Immature natural killer cell (primary cell): Measurements from ENCODE around the gene CHD9. TPM values are rescaled to one million over a fixed set of nuclear protein-coding genes. Genes with fewer than 3 reads are reported as not detected.
"Not testable (repeated sequence)": the region's sequence is repeated elsewhere in the genome, so short reads cannot be mapped to it uniquely, and the experiment has no call there.

Source experiments
- DNase-seq, 3 donors: peaks; one replicate each; pipeline ENCODE4 v3.0.0; 2022; ENCODE audit warnings: mixed read lengths in 1 of 3
- H3K27ac Mint-ChIP-seq, 6 donors: one replicate each; pipeline ENCODE4 v1.8.0; 2020; ENCODE audit warnings: mixed read lengths in 6 of 6, mild to moderate bottlenecking in 5 of 6, inconsistent platforms in 4 of 6, moderate library complexity in 3 of 6
- H3K27me3 Mint-ChIP-seq, 3 donors: one replicate each; pipeline ENCODE4 v1.8.0; 2020 to 2021; ENCODE audit warnings: low read depth in 3 of 3, mild to moderate bottlenecking in 3 of 3, mixed read lengths in 3 of 3, moderate library complexity in 3 of 3, inconsistent platforms in 1 of 3
- H3K36me3 Mint-ChIP-seq, 3 donors: one replicate each; pipeline ENCODE4 v1.8.0; 2020; ENCODE audit warnings: mixed read lengths in 3 of 3, inconsistent platforms in 2 of 3, mild to moderate bottlenecking in 2 of 3
- H3K4me1 Mint-ChIP-seq, 2 donors: one replicate each; pipeline ENCODE4 v1.8.0; 2020; ENCODE audit warnings: inconsistent platforms in 2 of 2, mild to moderate bottlenecking in 2 of 2, mixed read lengths in 2 of 2, moderate library complexity in 1 of 2
- H3K4me3 Mint-ChIP-seq, 5 donors: one replicate each; pipeline ENCODE4 v1.8.0; 2020; ENCODE audit warnings: mild to moderate bottlenecking in 5 of 5, mixed read lengths in 5 of 5, inconsistent platforms in 3 of 5, moderate library complexity in 3 of 5
- H3K9me3 Mint-ChIP-seq, 6 donors: one replicate each; pipeline ENCODE4 v1.8.0; 2020; ENCODE audit warnings: mild to moderate bottlenecking in 6 of 6, mixed read lengths in 6 of 6, inconsistent platforms in 4 of 6, moderate library complexity in 3 of 6
- polyA plus RNA-seq, 3 donors: library from polyadenylated mRNA; unstranded; fragments of 300-500 nt; fragmentation: Illumina TruSeq; gene quantifications; one replicate each; pipeline ENCODE4 v1.2.3, GENCODE V29; 2021

Gene CHD9
- polyA plus RNA-seq, 3 donors from 2014 or later, result 47.1 to 68.6 (median 48.5) TPM

GRCh38 chr16:53036711-53037110 is 18.1 kb upstream of the CHD9 start:
- H3K27me3 Mint-ChIP-seq, result peaks cover 6 to 13% (median 12%) of the 10 kb centered on the region in 3 donors
- not testable (repeated sequence) for H3K9me3 Mint-ChIP-seq, DNase-seq, H3K27ac Mint-ChIP-seq, H3K4me3 Mint-ChIP-seq, H3K4me1 Mint-ChIP-seq, H3K36me3 Mint-ChIP-seq

- Mint-ChIP-seq H3K27me3 (peaks cover 8 to 12% (median 10%) of the 10 kb centered on the region in 3 donors), H3K36me3 (peaks cover 0 to 5% (median 0%) of the 10 kb centered on the region in 3 donors)
Observed at GRCh38 chr16:53040788-53041187, 14.0 kb upstream of the CHD9 start.

DNA sequence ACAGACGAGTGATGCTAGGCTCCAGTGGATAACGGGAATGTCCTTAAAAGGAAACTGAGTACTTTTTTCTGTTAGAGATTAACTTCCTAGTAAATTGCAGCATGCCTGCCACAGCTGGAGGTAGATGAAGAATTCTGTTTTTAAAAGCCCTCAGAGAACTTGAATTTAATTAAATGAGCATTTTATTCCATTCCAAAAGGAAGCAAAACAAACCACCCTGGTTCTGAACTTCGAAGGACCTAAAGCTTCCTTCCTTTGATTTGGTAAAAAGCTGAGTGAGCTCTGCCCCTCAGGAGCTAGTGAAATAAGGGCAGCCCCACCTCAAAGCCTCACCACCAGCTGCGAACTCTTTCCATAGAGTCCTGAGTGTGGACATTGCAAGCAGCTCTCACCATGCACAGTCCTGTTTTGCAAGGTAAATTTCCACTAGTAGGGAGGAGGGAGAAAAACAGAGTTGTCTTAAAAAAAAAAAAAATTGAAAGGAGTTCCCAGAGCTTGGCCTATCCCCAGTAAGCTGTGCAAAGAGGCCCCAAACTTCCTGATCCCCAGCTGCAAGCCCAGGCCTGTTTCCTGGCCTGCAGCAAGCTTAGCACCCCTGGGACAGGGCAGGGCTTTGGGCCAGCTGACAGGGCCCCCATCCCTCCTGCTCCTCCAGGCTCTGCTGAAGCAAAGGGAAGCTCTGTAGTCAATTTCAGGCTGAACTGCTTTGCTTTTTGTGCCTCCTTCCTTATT is 13.3 kb upstream of the CHD9 start:
- Mint-ChIP-seq H3K27me3 (peaks cover 7 to 10% (median 8%) of the 10 kb centered on the region in 3 donors), H3K9me3 (no peaks in the 10 kb centered on the region)
- DNase-seq, result no peak

More at GRCh38 chr16:53040788-53041187, 14.0 kb upstream of the CHD9 start:
- Mint-ChIP-seq H3K9me3 (no peaks in the 10 kb centered on the region), H3K27ac (no peak overlapping the region), H3K4me1 (no peaks in the 10 kb centered on the region), H3K4me3 (no peak overlapping the region)
- DNase-seq, result no peak

GRCh38 chr16:53042235-53042701 is 12.5 kb upstream of the CHD9 start:
- peaks cover 7 to 9% (median 8%) of the 10 kb centered on the region in 3 donors for H3K27me3 Mint-ChIP-seq
- no peaks in the 10 kb centered on the region for H3K4me1 Mint-ChIP-seq
- peaks cover 0 to 5% (median 0%) of the 10 kb centered on the region in 3 donors for H3K36me3 Mint-ChIP-seq
- H3K4me3 Mint-ChIP-seq, result no peak overlapping the region
- no peaks in the 10 kb centered on the region for H3K9me3 Mint-ChIP-seq
- no peak overlapping the region for H3K27ac Mint-ChIP-seq
- DNase-seq, result no peak

More for the DNA sequence above, 13.3 kb upstream of the CHD9 start:
- Mint-ChIP-seq H3K4me3 (no peak overlapping the region), H3K36me3 (peaks cover 0 to 5% (median 0%) of the 10 kb centered on the region in 3 donors), H3K27ac (no peak overlapping the region), H3K4me1 (no peaks in the 10 kb centered on the region)

GRCh38 chr16:53043428-53043831 is 11.4 kb upstream of the CHD9 start:
- Mint-ChIP-seq H3K27me3 (peaks cover 7 to 8% (median 7%) of the 10 kb centered on the region in 3 donors), H3K27ac (no peak overlapping the region), H3K9me3 (no peaks in the 10 kb centered on the region), H3K4me3 (no peak overlapping the region), H3K36me3 (peaks cover 0 to 5% (median 0%) of the 10 kb centered on the region in 3 donors), H3K4me1 (no peaks in the 10 kb centered on the region)
- DNase-seq, result no peak

DNA sequence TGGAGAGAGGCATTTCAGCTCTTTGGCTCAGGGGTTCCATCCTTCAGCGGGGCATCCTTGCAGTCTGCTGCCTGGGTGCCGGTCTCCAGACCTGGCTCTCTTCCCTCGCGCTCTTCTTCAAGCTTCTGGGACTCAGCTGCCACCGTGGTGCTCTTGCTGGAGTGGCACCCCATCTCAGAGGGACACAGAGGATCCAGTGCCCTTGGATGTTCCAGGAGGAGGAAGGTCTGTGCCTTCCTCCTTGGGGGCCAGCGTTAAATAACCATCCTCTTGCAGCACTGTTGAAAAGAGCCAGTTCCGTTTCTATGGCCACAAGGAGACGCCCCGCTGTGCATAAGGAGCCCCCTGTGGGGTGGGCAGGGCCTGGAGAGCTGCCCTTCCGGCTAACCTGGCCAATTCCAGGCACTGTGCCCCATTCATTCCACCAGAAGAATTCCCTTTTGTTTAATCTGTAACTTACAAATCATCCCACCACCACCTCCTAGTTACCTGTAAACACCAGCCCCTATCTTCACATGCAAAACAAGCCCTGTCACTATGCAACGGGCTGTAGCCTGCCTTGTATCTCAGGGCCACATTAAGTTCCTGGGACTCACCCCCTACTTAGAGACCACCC is 10.7 kb upstream of the CHD9 start:
- H3K4me3 Mint-ChIP-seq, result no peak overlapping the region
- no peaks in the 10 kb centered on the region for H3K4me1 Mint-ChIP-seq
- DNase-seq, result no peak
- peaks cover 0 to 5% (median 0%) of the 10 kb centered on the region in 3 donors for H3K36me3 Mint-ChIP-seq
- no peak overlapping the region for H3K27ac Mint-ChIP-seq
- peaks cover 5 to 8% (median 5%) of the 10 kb centered on the region in 3 donors for H3K27me3 Mint-ChIP-seq
- no peaks in the 10 kb centered on the region for H3K9me3 Mint-ChIP-seq

- H3K9me3 Mint-ChIP-seq, result no peaks in the 10 kb centered on the region
- DNase-seq, result no peak
- peaks cover 0 to 3% (median 0%) of the 10 kb centered on the region in 3 donors for H3K36me3 Mint-ChIP-seq
- H3K4me3 Mint-ChIP-seq, result no peak overlapping the region
- H3K27me3 Mint-ChIP-seq, result peaks cover 2 to 8% (median 5%) of the 10 kb centered on the region in 3 donors
- H3K27ac Mint-ChIP-seq, result no peak overlapping the region
- H3K4me1 Mint-ChIP-seq, result no peaks in the 10 kb centered on the region
Observed at GRCh38 chr16:53045341-53046220, 9.2 kb upstream of the CHD9 start.

GRCh38 chr16:53047515-53047914 is 7.3 kb upstream of the CHD9 start:
- H3K36me3 Mint-ChIP-seq, H3K4me3 Mint-ChIP-seq, H3K27ac Mint-ChIP-seq, H3K4me1 Mint-ChIP-seq, H3K27me3 Mint-ChIP-seq, DNase-seq, H3K9me3 Mint-ChIP-seq: not testable (repeated sequence)

- H3K36me3 Mint-ChIP-seq, result no peaks in the 10 kb centered on the region
- no peak for DNase-seq
- peaks cover 0 to 1% of the 10 kb centered on the region in 2 donors for H3K4me1 Mint-ChIP-seq
- H3K27ac Mint-ChIP-seq, result no peak overlapping the region
- H3K27me3 Mint-ChIP-seq, result peaks cover 0 to 9% (median 3%) of the 10 kb centered on the region in 3 donors
- no peaks in the 10 kb centered on the region for H3K9me3 Mint-ChIP-seq
- H3K4me3 Mint-ChIP-seq, result no peak overlapping the region
Observed at GRCh38 chr16:53048139-53048915, 6.5 kb upstream of the CHD9 start.

- not testable (repeated sequence) for H3K27ac Mint-ChIP-seq, H3K9me3 Mint-ChIP-seq, DNase-seq, H3K27me3 Mint-ChIP-seq, H3K36me3 Mint-ChIP-seq, H3K4me3 Mint-ChIP-seq
- peaks cover 17 to 18% of the 10 kb centered on the region in 2 donors for H3K4me1 Mint-ChIP-seq
Observed at GRCh38 chr16:53051255-53051654, 3.5 kb upstream of the CHD9 start.

GRCh38 chr16:53052519-53053501 is 2.0 kb upstream of the CHD9 start, which contains the start of gene CHD9NB:
Gene CHD9NB (minus strand): TSS chr16:53052897. CDS start chr16:53044158, 8,739 bp downstream.
- no peak within 1 kb of the TSS for H3K27ac Mint-ChIP-seq

More at GRCh38 chr16:53052519-53053501, 2.0 kb upstream of the CHD9 start, which contains the start of gene CHD9NB:
- no peak for DNase-seq
- Mint-ChIP-seq H3K27me3 (peaks cover 0 to 5% (median 2%) of the 10 kb centered on the region in 3 donors), H3K4me1 (peaks cover 23 to 26% of the 10 kb centered on the region in 2 donors), H3K36me3 (peaks cover 0 to 2% (median 0%) of the 10 kb centered on the region in 3 donors), H3K9me3 (no peaks in the 10 kb centered on the region), H3K4me3 (peak within 1 kb of the TSS in 3 of 5 donors; percentile 51 to 97 (median 92))
